ENCODE measurements around the gene SLC22A12.

The SLC22A12 gene

GRCh38 chr11:64545619-64546018, 45.4 kb upstream of the SLC22A12 start:
- H2AFZ ChIP-seq, result no peak overlapping the region

GRCh38 chr11:64546176-64546575, 44.8 kb upstream of the SLC22A12 start:
- Histone ChIP-seq H3K4me1 (no peaks in the 10 kb centered on the region), H3K27ac (no peak overlapping the region), H3K79me2 (no peaks in the 10 kb centered on the region), H3K9ac (no peak overlapping the region), H3K4me3 (ENCODE audit: low read depth, low read length) (no peak overlapping the region), H2AFZ (no peak overlapping the region), H3K4me2 (ENCODE audit: low read length) (no peak overlapping the region), H3K36me3 (ENCODE audit: control insufficient read depth, insufficient read depth, low read length) (no peaks in the 10 kb centered on the region), H3K9me3 (ENCODE audit: control insufficient read depth, low read length) (no peaks in the 10 kb centered on the region), H3K27me3 (ENCODE audit: control insufficient read depth, insufficient read depth, low read length) (no peaks in the 10 kb centered on the region)
- no peak for TF ChIP-seq CTCF (IDR thresholded peaks at IDR 0.05)

More at GRCh38 chr11:64545619-64546018, 45.4 kb upstream of the SLC22A12 start:
- Histone ChIP-seq H3K36me3 (ENCODE audit: control insufficient read depth, insufficient read depth, low read length) (no peaks in the 10 kb centered on the region), H3K27me3 (ENCODE audit: control insufficient read depth, insufficient read depth, low read length) (no peaks in the 10 kb centered on the region), H3K9me3 (ENCODE audit: control insufficient read depth, low read length) (no peaks in the 10 kb centered on the region), H3K4me3 (ENCODE audit: low read depth, low read length) (no peak overlapping the region), H3K79me2 (no peaks in the 10 kb centered on the region), H3K27ac (no peak overlapping the region), H3K4me1 (no peaks in the 10 kb centered on the region), H3K9ac (no peak overlapping the region), H3K4me2 (ENCODE audit: low read length) (no peak overlapping the region)
- no peak for TF ChIP-seq CTCF (IDR thresholded peaks at IDR 0.05)

GRCh38 chr11:64546600-64546999, 44.4 kb upstream of the SLC22A12 start:
- Histone ChIP-seq H3K9me3 (ENCODE audit: control insufficient read depth, low read length) (no peaks in the 10 kb centered on the region), H3K79me2 (no peaks in the 10 kb centered on the region), H3K9ac (no peak overlapping the region), H3K4me3 (ENCODE audit: low read depth, low read length) (no peak overlapping the region), H2AFZ (no peak overlapping the region), H3K36me3 (ENCODE audit: control insufficient read depth, insufficient read depth, low read length) (no peaks in the 10 kb centered on the region), H3K4me1 (no peaks in the 10 kb centered on the region), H3K27ac (no peak overlapping the region), H3K4me2 (ENCODE audit: low read length) (no peak overlapping the region), H3K27me3 (ENCODE audit: control insufficient read depth, insufficient read depth, low read length) (no peaks in the 10 kb centered on the region)
- no peak for TF ChIP-seq CTCF (IDR thresholded peaks at IDR 0.05)

GRCh38 chr11:64549969-64550368, 41.1 kb upstream of the SLC22A12 start:
- Histone ChIP-seq H3K4me3 (ENCODE audit: low read depth, low read length) (no peak overlapping the region), H3K36me3 (ENCODE audit: control insufficient read depth, insufficient read depth, low read length) (no peaks in the 10 kb centered on the region), H3K27ac (no peak overlapping the region), H3K9ac (no peak overlapping the region), H3K79me2 (no peaks in the 10 kb centered on the region), H2AFZ (no peak overlapping the region), H3K27me3 (ENCODE audit: control insufficient read depth, insufficient read depth, low read length) (no peaks in the 10 kb centered on the region), H3K9me3 (ENCODE audit: control insufficient read depth, low read length) (no peaks in the 10 kb centered on the region), H3K4me2 (ENCODE audit: low read length) (no peak overlapping the region), H3K4me1 (no peaks in the 10 kb centered on the region)
- TF ChIP-seq CTCF (IDR thresholded peaks at IDR 0.05), result no peak

DNA sequence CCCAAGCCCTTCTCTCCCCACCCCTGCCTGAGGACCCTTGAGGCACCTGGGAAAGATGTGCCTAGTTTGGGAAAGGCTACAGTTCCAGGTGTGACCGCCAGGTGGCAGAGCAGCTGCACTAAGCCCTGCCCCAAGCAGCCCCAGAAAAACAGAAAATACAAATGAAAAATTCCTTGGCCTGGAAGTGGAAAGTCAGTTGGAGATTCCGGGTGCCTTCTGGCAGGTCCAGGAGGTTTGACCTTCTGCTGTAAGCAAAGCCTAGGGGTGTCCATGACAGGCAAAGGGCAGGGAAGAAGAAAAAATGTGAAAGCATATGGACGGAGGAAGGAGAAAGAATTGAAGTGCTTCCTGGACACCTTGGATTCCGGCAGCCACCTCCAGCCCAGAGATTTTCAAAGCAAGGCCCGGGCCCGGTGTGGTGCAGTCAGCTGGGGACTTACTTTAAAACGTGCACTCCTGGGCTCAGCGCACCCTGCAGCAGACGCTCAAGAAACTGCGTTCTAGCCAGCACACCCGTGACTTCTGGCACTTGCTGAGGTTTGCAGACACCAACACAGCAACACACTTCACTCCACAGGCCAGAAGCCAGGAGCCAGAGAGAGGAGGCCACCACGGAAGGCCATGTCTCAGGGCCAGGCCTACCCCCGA, 37.3 kb upstream of the SLC22A12 start:
- H3K4me1 ChIP-seq, result no peaks in the 10 kb centered on the region
- H3K36me3 ChIP-seq (ENCODE audit: control insufficient read depth, insufficient read depth, low read length), result no peaks in the 10 kb centered on the region
- H2AFZ ChIP-seq, result no peak overlapping the region
- H3K27ac ChIP-seq, result no peak overlapping the region
- peak; percentile 84 for TF ChIP-seq CTCF (IDR thresholded peaks at IDR 0.05)
- H3K27me3 ChIP-seq (ENCODE audit: control insufficient read depth, insufficient read depth, low read length), result no peaks in the 10 kb centered on the region
- H3K9ac ChIP-seq, result no peak overlapping the region
- no peak overlapping the region for H3K4me3 ChIP-seq (ENCODE audit: low read depth, low read length)
- H3K9me3 ChIP-seq (ENCODE audit: control insufficient read depth, low read length), result no peaks in the 10 kb centered on the region
- no peak overlapping the region for H3K4me2 ChIP-seq (ENCODE audit: low read length)
- no peaks in the 10 kb centered on the region for H3K79me2 ChIP-seq

All from parathyroid adenoma (tissue), 2 donors.